Upper lobe of left lung (tissue), 4 donors: ENCODE results near the gene SEL1L2.

Source experiments
- CTCF ChIP-seq, 6 experiments: fragments of 450-650 bp in 4 of 6; fragments of 200-600 bp in 2 of 6; sonication (generic) in 2 of 6; IDR thresholded peaks; one replicate each; pipeline ENCODE4 v1.5.1; 2016 to 2019; ENCODE audit warnings: antibody characterized with exemption in 6 of 6
- EP300 ChIP-seq, 4 donors: sonication (generic); formaldehyde crosslinking; IDR thresholded peaks; one replicate each; pipeline ENCODE4 v1.5.1; 2017; ENCODE audit warnings: antibody characterized with exemption in 4 of 4, control low read depth in 2 of 4
- POLR2A ChIP-seq, 4 donors: fragments of 450-650 bp; IDR thresholded peaks; one replicate each; pipeline ENCODE4 v1.5.1; 2016 to 2017; ENCODE audit warnings: antibody characterized with exemption in 4 of 4, mild to moderate bottlenecking in 2 of 4
- POLR2AphosphoS5 ChIP-seq, 2 donors: sonication (generic); formaldehyde crosslinking; IDR thresholded peaks; one replicate each; pipeline ENCODE4 v1.5.1; 2017; ENCODE audit warnings: antibody characterized with exemption in 2 of 2

- TF ChIP-seq CTCF (IDR thresholded peaks at IDR 0.05) (no peak), POLR2AphosphoS5 (IDR thresholded peaks at IDR 0.05) (no peak), POLR2A (IDR thresholded peaks at IDR 0.05) (no peak), EP300 (IDR thresholded peaks at IDR 0.05) (no peak)
These were observed 150.3 kb downstream of the SEL1L2 start for GRCh38 chr20:13840093-13840465.
